Stimulated activated CD4-positive, alpha-beta T cell treated with anti-CD3 and anti-CD28 coated beads, Interleukin-4, amount 100 ng/mL, for 4 hours (primary cell): ENCODE measurements around the gene DLX2.

Source experiments
- DNase-seq, 2 experiments: peaks; one replicate each; pipeline ENCODE4 v3.0.0-alpha.2; 2020

Gene DLX2

GRCh38 chr2:172049567-172050120, 53.1 kb downstream of the DLX2 start:
- no peak for DNase-seq
